Activated CD8-positive, alpha-beta T cell treated with anti-CD3 and anti-CD28 coated beads for 36 hours (primary cell): ENCODE measurements around the gene PDZRN4. TPM values are rescaled to one million over a fixed set of nuclear protein-coding genes. Genes with fewer than 3 reads are reported as not detected.

ENCODE experiments used
- ATAC-seq: fragments of 200-7000 bp; cut with Tn5 transposase; one replicate; pipeline ENCODE4 v1.10.0; 2021; ENCODE audit warnings: mild to moderate bottlenecking, moderate library complexity
- CTCF ChIA-PET: fragments of 350-600 bp; sonication (Branson Sonifier 250); formaldehyde crosslinking; loops from one replicate; lab custom pipeline; 2021; ENCODE audit warnings: antibody characterized with exemption; lab: Charles Lee
- POLR2A ChIA-PET: fragments of 350-600 bp; sonication (Branson Sonifier 250); formaldehyde crosslinking; loops from one replicate; lab custom pipeline; 2021; ENCODE audit warnings: antibody characterized with exemption; lab: Charles Lee
- DNase-seq: peaks from one replicate; pipeline ENCODE4 v3.0.0-alpha.2; 2020
- H3K27ac Mint-ChIP-seq: one replicate; pipeline ENCODE4 v1.8.0; 2021; ENCODE audit warnings: mild to moderate bottlenecking, mixed read lengths
- H3K27me3 Mint-ChIP-seq: one replicate; pipeline ENCODE4 v1.8.0; 2021; ENCODE audit warnings: mixed read lengths
- H3K36me3 Mint-ChIP-seq: one replicate; pipeline ENCODE4 v1.8.0; 2021; ENCODE audit warnings: low read depth, mixed read lengths
- H3K4me1 Mint-ChIP-seq: one replicate; pipeline ENCODE4 v1.8.0; 2021; ENCODE audit warnings: low read depth, mixed read lengths
- H3K4me3 Mint-ChIP-seq: one replicate; pipeline ENCODE4 v1.8.0; 2021; ENCODE audit warnings: mild to moderate bottlenecking, moderate library complexity, mixed read lengths
- H3K9me3 Mint-ChIP-seq: one replicate; pipeline ENCODE4 v1.8.0; 2021; ENCODE audit warnings: mixed read lengths
- CTCF ChIP-seq: fragments of 200-600 bp; IDR thresholded peaks from one replicate; pipeline ENCODE4 v1.8.0; 2022; ENCODE audit warnings: antibody characterized with exemption, mild to moderate bottlenecking
- intact Hi-C: fragments of 100-400 bp; cut with micrococcal nuclease; formaldehyde crosslinking; loops from one replicate; pipeline ENCODE4 v1.10.0; 2022
- total RNA-seq, 2 experiments: library from RNA; stranded (reverse); gene quantifications; one replicate each; pipeline ENCODE4 v1.2.3, GENCODE V29; 2021

The PDZRN4 gene
- total RNA-seq, 2 experiments from 2014 or later = not detected

GRCh38 chr12:41514021-41514777, 326.1 kb downstream of the PDZRN4 start:
- POLR2A ChIA-PET = no interaction called here
- intact Hi-C loops = no loop called here
- Mint-ChIP-seq H3K4me3 (no peak overlapping the region), H3K27ac (no peak overlapping the region), H3K9me3 (no peaks in the 10 kb centered on the region), H3K36me3 (no peaks in the 10 kb centered on the region), H3K4me1 (no peaks in the 10 kb centered on the region), H3K27me3 (peaks cover 4% of the 10 kb centered on the region)
- DNase-seq = no peak
- no peak for TF ChIP-seq CTCF
- CTCF ChIA-PET = no interaction called here
- no peak for ATAC-seq

GRCh38 chr12:41514907-41515306, 326.8 kb downstream of the PDZRN4 start:
- Mint-ChIP-seq H3K27me3 (peaks cover 4% of the 10 kb centered on the region), H3K4me1 (no peaks in the 10 kb centered on the region), H3K36me3 (no peaks in the 10 kb centered on the region), H3K27ac (no peak overlapping the region), H3K9me3 (no peaks in the 10 kb centered on the region), H3K4me3 (no peak overlapping the region)
- ATAC-seq (no peak), DNase-seq (peak; percentile 6)
- intact Hi-C loops = no loop called here
- CTCF ChIA-PET = no interaction called here
- POLR2A ChIA-PET = no interaction called here
- no peak for TF ChIP-seq CTCF

GRCh38 chr12:41515953-41516352, 327.8 kb downstream of the PDZRN4 start:
- H3K36me3 Mint-ChIP-seq = no peaks in the 10 kb centered on the region
- intact Hi-C loops = no loop called here
- H3K9me3 Mint-ChIP-seq = no peaks in the 10 kb centered on the region
- ChIA-PET CTCF (no interaction called here), POLR2A (no interaction called here)
- H3K27me3 Mint-ChIP-seq = peaks cover 4% of the 10 kb centered on the region
- ATAC-seq (no peak), DNase-seq (no peak)
- no peak overlapping the region for H3K27ac Mint-ChIP-seq
- no peak for TF ChIP-seq CTCF
- H3K4me3 Mint-ChIP-seq = no peak overlapping the region
- H3K4me1 Mint-ChIP-seq = no peaks in the 10 kb centered on the region

- CTCF ChIA-PET = no interaction called here
- POLR2A ChIA-PET = no interaction called here
- Mint-ChIP-seq H3K4me1 (peaks cover 12% of the 10 kb centered on the region), H3K27me3 (no peaks in the 10 kb centered on the region), H3K36me3 (no peaks in the 10 kb centered on the region), H3K4me3 (no peak overlapping the region), H3K9me3 (no peaks in the 10 kb centered on the region), H3K27ac (no peak overlapping the region)
- intact Hi-C loops = no loop called here
- no peak for TF ChIP-seq CTCF
- DNase-seq (no peak), ATAC-seq (no peak)
These were observed 332.7 kb downstream of the PDZRN4 start for GRCh38 chr12:41520869-41521268.

GRCh38 chr12:41521872-41522379, 333.8 kb downstream of the PDZRN4 start:
- no peak overlapping the region for H3K27ac Mint-ChIP-seq
- ChIA-PET POLR2A (no interaction called here), CTCF (no interaction called here)
- no peaks in the 10 kb centered on the region for H3K9me3 Mint-ChIP-seq
- intact Hi-C loops = no loop called here
- peaks cover 12% of the 10 kb centered on the region for H3K4me1 Mint-ChIP-seq
- DNase-seq = no peak
- no peaks in the 10 kb centered on the region for H3K27me3 Mint-ChIP-seq
- H3K36me3 Mint-ChIP-seq = no peaks in the 10 kb centered on the region
- no peak for ATAC-seq
- H3K4me3 Mint-ChIP-seq = no peak overlapping the region
- no peak for TF ChIP-seq CTCF
